Sigmoid colon (tissue), 3 donors: ENCODE measurements around the gene GABRP.

Source experiments
- POLR2A ChIP-seq, 2 donors: fragments of 450-650 bp; IDR thresholded peaks; one replicate each; pipeline ENCODE4 v1.6.1; 2016; ENCODE audit warnings: antibody characterized with exemption in 2 of 2, mild to moderate bottlenecking in 2 of 2, moderate library complexity in 2 of 2
- TF ChIP-seq, protein P1 (sequence below), 4 experiments: fragments of 450-650 bp in 3 of 4; fragments of 200-600 bp in 1 of 4; IDR thresholded peaks; one replicate each; pipeline ENCODE4 v1.5.1; 2016 to 2019; ENCODE audit warnings: antibody characterized with exemption in 4 of 4, mild to moderate bottlenecking in 3 of 4, moderate library complexity in 2 of 4

DNA sequence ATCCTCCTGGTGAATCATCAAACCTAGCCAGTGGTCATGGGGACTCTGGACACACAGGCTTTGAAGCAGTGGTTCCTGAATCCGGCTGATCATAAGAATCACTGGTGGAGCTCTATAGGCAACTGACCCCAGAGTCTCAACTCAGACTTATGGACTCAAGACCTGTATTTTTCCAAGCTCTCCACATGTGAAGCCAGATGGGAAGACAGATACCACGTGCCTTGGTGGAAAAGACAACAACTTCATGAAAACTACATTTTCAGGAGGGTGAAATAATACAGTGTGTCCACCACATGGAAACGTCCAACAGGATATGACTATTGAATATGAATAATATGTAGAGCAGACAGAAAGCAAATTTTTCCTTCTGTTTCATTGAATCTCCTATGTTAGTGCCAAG, 33.7 kb downstream of the GABRP start:
- TF ChIP-seq, protein P1, sequence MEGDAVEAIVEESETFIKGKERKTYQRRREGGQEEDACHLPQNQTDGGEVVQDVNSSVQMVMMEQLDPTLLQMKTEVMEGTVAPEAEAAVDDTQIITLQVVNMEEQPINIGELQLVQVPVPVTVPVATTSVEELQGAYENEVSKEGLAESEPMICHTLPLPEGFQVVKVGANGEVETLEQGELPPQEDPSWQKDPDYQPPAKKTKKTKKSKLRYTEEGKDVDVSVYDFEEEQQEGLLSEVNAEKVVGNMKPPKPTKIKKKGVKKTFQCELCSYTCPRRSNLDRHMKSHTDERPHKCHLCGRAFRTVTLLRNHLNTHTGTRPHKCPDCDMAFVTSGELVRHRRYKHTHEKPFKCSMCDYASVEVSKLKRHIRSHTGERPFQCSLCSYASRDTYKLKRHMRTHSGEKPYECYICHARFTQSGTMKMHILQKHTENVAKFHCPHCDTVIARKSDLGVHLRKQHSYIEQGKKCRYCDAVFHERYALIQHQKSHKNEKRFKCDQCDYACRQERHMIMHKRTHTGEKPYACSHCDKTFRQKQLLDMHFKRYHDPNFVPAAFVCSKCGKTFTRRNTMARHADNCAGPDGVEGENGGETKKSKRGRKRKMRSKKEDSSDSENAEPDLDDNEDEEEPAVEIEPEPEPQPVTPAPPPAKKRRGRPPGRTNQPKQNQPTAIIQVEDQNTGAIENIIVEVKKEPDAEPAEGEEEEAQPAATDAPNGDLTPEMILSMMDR (IDR thresholded peaks at IDR 0.05), result no peak
- TF ChIP-seq POLR2A (IDR thresholded peaks at IDR 0.05), result no peak
